CD4-positive, alpha-beta T cell treated with Interleukin-15 for 4 hours (primary cell): ENCODE results near the gene KRTAP16-1.
"Not testable (repeated sequence)": the region's sequence is repeated elsewhere in the genome, so short reads cannot be mapped to it uniquely, and the experiment has no call there.

Experiments
- DNase-seq: peaks from one replicate; pipeline ENCODE4 v3.0.0-alpha.2; 2020; ENCODE audit warnings: low spot score

Gene KRTAP16-1, protein sequence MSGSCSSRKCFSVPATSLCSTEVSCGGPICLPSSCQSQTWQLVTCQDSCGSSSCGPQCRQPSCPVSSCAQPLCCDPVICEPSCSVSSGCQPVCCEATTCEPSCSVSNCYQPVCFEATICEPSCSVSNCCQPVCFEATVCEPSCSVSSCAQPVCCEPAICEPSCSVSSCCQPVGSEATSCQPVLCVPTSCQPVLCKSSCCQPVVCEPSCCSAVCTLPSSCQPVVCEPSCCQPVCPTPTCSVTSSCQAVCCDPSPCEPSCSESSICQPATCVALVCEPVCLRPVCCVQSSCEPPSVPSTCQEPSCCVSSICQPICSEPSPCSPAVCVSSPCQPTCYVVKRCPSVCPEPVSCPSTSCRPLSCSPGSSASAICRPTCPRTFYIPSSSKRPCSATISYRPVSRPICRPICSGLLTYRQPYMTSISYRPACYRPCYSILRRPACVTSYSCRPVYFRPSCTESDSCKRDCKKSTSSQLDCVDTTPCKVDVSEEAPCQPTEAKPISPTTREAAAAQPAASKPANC

DNA sequence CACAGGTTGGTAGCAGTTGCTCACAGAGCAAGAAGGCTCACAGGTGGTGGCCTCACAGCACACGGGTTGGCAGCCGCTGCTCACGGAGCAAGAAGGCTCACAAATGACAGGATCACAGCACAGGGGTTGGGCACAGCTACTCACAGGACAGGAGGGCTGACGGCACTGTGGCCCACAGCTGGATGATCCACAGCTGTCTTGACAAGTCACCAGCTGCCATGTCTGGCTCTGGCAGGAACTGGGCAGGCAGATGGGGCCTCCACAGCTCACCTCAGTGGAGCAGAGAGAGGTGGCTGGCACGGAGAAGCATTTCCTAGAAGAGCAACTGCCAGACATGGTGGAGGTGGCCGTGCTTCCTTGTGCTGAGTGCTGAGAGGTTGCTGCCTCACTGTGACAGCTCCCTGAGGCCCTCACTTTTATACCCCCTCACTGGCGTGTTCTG, at the start of gene KRTAP16-1:
TSS of gene KRTAP16-1 (minus strand) at position 392 of the 442 bp plus-strand sequence. CDS start at position 336, 56 bp downstream.
- DNase-seq = peak; percentile 71

DNA sequence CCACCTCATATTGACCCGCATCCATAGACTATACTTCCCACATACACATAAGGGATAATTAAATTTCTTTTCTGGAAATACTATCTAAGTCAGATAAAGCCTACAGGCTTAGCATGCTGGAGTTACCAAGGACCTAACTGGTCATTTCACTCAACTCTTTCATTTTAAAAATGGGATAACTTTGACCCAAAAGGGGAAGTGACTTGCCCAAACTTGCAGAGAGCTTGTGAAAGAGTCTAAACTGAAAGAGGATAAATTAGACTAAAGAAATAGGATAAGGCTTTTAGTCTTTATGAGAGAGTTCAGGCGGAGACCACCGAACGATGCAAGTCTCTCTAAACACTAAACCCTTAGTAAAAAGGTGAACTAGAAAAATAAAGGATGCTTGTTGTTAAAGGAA, 45.4 kb upstream of the KRTAP16-1 start:
- no peak for DNase-seq

DNA sequence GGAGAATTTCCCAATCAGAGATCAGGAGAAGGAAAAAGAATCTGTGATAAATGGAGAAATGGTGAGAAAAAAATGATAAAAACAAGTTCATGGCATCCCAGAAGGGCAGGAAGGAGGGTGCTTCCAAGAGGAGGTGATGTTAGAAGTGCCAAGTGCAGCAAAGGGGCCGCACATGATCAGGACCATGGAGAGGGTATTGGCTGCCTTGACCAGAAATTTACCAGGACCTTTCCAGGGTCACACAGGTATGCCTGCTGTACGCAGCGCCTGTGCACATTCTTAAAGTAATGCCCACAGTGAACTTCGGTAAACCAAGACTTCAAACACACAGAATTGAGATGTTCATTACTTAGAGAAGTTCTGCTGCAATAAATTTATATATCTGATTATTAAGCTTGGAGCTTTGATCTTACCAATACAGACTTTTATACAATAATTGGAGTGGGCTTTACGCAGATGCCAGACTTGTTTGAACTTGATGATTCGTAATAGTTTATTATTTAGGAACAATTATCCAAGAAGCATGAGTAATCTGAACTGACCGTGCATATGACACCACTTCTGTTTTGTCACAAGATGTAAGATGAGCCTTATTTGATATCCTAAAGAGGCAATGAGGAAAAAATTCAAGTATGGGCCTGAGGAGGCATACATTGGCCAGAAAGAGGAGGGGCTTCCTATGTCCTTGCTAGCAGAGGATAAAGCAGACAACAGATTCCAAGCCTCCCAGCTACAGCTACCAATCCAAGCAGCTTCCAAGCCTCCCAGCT, 43.7 kb upstream of the KRTAP16-1 start:
- no peak for DNase-seq

DNA sequence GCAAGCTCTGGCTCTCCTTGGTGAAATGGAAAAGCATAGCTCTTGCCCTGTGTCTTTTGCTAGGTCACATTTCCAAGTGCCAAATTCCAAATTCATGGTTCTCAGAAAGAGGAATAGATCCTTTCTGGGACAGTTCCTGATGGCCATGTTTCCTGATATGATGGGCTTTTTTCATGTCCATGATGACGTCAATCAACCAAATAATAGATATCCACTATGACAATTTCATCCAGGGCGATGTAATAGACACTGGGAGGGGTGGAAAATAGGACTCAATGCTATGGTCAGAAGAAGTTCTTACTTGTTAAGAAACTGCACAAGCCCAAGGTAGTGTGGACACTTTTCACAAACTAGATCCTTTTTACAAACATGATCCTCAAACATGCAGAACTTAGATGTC, 42.1 kb upstream of the KRTAP16-1 start:
- DNase-seq = no peak

DNA sequence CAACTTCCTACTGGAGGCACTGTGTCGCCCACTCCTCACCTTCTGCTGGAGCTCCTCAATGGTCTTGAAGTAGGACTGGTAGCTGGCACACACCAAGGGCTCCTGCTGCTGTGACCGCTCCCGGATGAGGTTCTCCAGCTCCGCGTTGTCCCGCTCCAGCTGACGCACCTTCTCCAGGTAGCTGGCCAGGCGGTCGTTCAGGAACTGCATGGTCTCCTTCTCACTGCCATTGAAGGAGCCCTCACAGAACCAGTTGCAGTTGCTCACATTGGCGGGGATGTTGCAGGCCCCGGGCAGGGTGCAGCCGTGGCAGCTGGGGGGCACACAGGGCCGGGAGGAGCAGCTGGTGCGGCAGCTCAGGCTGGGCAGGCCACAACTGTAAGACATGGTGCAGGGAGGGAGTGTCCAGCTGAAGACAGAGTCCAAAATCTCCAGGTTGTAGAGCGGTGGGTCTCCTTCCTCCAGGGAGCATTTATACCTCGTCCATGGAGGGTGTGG, 41.3 kb upstream of the KRTAP16-1 start, which contains the start of gene KRT33A:
TSS of gene KRT33A (minus strand) at position 448 of the 498 bp plus-strand sequence. CDS start at position 387, 61 bp downstream.
- DNase-seq = not testable (repeated sequence)

DNA sequence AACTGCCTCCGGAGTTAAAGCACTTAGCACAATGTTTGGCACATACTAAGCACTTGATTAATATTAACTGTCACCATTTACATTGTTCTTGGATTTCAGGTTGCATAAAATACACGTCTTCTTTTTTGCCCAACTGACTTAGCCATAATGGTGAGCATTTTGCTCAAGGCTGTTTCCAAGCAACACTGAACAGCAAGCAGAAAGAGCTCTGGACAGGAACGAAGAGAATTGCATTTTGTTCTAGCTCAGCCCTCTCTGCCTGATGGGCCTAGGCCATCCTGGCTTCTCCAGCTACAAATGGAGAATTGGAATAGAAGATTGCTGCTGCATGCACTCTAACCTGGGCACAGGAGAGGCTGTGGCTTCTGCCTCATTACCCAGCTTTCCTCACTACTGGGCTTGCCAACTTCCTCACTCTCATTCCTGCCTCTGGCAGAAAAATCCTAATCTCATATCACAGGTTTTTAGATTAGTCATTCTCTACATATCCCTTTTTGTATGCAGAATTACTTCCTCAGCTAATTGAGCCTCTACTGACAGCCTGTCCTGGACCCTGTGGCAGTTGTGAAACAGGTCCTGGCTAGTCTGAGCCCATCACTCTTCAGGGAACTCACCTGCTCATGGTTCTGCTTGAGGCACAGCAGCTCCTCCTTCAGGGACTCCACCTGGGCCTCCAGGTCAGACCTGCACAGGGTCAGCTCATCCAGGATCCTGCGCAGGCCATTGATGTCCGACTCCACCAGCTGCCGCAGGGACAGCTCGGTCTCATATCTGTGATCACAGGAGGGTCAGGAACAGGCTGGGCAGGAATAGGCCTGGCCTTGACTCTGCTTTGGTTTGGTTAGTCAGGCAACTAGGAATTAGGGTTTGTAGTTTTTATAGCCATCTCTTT, 39.0 kb upstream of the KRTAP16-1 start:
- DNase-seq = no peak

GRCh38 chr17:41346421-41346820, 37.3 kb upstream of the KRTAP16-1 start:
- not testable (repeated sequence) for DNase-seq

- DNase-seq = no peak
These were observed 36.9 kb upstream of the KRTAP16-1 start for GRCh38 chr17:41345992-41346391.

DNA sequence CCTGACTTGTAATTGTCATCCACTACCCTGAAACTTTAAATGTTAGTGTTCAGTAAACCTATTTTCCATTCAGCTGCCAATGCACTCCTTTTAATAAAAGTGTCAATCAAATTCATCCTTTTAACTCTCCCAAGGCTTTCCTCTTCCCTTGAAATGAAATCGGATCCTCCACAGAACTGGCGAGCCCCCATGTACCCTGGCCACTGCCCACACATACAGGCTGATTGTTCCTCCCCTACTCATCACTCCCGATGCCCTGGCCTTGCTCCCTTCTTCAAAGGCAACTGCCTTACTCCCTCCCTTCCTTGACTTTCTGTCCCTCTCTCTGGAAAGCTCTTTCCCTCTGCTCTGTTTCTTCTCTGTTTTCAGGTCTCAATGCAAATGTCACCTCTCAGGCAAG, 33.9 kb upstream of the KRTAP16-1 start:
- no peak for DNase-seq

- DNase-seq = peak; percentile 80
These were observed 32.1 kb upstream of the KRTAP16-1 start for GRCh38 chr17:41340934-41341861.

- peak; percentile 12 for DNase-seq
These were observed 31.4 kb upstream of the KRTAP16-1 start for GRCh38 chr17:41340494-41340893.

DNA sequence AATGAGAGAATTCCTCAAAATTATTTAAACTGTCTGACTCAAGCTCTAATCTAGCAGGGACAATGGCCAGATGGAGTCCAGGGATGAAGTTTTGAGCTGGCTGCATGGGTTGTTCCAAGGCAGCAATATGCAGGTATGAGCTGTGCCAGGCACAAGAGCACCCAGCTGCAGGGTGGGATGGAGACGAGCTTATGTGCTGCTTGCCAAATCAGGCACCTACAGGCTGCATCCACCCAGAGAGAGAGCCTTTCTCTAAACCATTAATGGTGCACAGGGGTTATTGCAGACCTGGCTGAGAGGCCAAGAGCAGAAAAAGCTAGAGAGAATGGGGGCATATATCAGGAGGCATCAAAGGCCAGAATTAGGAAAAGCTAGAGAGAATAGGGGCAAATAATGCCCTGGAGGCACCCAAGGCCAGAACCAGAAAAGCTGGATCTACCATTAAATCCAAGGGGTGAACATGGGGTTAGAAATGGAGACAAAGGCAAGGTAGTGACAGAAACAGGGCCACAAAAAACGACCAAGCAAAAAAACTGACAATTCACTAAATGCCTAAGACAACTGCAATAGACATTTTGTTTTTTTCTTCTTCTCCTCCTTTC, 30.6 kb upstream of the KRTAP16-1 start:
- DNase-seq = no peak

DNA sequence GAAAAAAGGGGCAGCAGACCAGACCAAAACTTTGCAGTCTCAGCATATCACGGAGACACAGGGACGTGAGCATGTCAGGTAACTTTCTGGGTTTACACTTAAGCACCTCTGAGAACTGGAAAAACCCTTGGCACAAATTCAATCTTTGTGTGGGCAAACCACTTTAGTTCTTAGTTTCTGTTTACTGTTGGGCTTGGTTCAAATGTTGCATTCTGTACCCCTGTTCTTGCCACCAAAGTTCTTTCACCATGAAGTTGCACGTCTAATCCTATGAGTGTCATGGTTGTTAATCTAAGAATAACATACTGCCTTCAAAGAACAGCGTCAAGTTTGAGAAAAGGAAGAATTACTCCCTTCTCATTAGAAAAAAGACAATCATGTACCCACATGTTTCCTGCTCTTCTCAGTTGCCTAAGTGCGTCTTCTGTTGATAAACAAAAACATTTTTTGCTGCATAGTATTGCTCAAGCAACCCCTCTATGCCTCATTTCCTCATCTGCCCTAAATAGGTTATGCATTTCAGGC, 29.9 kb upstream of the KRTAP16-1 start:
- DNase-seq = peak; percentile 85

DNA sequence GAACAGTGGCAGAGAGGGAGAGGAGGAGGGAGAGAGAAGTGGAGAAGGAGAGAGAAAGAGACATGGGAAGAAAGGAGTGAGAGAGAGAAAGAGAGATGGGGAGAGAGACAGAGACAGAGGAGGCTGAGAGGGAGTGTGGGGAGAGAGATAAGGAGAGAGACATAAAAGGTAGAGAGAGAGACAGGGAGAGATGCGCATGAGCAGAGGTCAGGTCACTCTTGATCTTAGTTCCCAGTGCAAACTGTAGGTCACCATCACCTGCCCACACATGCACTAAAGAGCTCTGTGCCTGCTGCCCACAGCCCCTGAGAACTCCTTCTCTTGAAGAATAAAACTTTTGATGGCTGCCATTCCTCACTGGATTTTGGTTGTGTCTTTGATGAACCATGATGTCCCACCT, 26.6 kb upstream of the KRTAP16-1 start:
- no peak for DNase-seq

DNA sequence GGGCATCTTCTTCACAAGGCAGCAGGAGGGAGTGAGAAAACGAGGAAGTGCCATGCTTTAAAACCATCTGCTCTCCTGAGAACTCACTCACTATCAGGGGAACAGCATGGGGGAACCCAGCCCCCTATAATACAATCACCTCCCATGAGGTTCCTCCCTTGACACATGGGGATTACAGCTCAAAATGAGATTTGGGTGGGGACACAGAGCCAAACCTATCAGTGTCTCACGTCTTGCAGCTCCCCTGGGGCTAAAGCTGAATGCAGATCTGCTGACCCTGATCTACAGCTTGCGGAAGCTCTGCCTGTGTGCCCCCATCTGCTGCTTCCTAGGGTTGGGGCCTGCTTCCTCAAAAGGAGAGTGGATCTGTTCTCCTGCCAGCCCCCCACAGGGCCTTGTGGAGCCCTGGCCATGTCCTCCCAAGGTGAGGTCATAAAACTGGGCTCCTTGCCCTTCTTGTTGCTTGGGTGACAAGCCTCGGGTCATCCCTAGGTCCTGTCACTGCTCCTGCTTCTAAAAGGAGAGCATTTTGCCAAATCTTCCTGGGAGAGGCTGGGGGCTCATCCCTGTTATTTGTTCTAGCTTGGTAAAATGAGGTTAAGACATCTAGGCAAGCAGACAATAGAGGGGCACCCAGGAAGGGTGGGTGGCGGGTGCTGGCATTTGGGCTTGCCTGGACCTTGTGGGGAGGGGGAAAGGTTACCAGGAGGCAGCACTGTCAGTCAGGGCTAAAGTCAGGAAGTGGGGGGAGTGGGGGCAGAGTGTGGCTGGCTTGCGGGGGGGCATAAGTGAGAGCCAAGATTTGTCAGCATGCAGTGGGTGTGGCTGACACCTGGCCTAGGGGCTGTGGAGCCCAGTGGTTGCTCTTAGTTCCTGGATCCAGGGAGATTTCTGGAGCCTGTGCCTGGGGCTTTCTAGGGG, 25.5 kb upstream of the KRTAP16-1 start:
- DNase-seq = no peak

- DNase-seq = no peak
These were observed 24.7 kb upstream of the KRTAP16-1 start for GRCh38 chr17:41333836-41334235.

- DNase-seq = no peak
These were observed 24.0 kb upstream of the KRTAP16-1 start for GRCh38 chr17:41333098-41333497.

- no peak for DNase-seq
These were observed 23.1 kb upstream of the KRTAP16-1 start for GRCh38 chr17:41332239-41332638.

DNA sequence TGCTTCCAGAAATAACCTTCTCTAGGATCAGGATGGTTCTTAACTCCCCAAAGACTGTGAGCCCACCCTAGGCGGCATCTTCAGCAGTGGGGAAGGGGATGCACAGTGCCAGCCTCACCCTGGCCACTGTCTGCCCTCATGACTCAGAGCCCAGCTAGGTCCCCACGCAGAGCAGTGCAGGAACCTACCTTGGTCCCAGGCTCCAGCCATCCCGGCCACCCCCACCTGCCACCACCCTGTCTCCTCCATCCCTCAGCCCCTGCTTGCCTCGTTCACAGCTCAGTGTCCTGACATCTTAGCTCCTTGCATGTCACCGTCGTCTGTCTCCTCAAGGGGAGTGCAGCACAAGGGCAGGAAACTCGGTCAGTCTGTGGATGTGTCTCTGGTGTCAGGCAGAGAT, 22.5 kb upstream of the KRTAP16-1 start:
- no peak for DNase-seq
